GM12875 (cell line): ENCODE measurements around the gene CNTN4.

ENCODE experiments used
- H3K4me3 ChIP-seq: one replicate; pipeline ENCODE4 v1.5.1; 2011; ENCODE audit warnings: low read depth, low read length, control low read depth
- CTCF ChIP-seq: IDR thresholded peaks from 2 replicates; pipeline ENCODE4 v1.5.1; 2011; ENCODE audit warnings: low read depth, mild to moderate bottlenecking, control low read depth, inconsistent platforms, low read length, moderate library complexity, borderline replicate concordance; ENCODE audit not compliant: insufficient read depth

The CNTN4 gene

GRCh38 chr3:2250783-2251182 is 152.1 kb downstream of the CNTN4 start:
- H3K4me3 ChIP-seq, result no peak overlapping the region
- no peak for TF ChIP-seq CTCF

GRCh38 chr3:2261747-2262146 is 163.1 kb downstream of the CNTN4 start:
- no peak overlapping the region for H3K4me3 ChIP-seq
- no peak for TF ChIP-seq CTCF

GRCh38 chr3:2262204-2262603 is 163.5 kb downstream of the CNTN4 start:
- no peak overlapping the region for H3K4me3 ChIP-seq
- TF ChIP-seq CTCF, result no peak

GRCh38 chr3:2266606-2267005 is 167.9 kb downstream of the CNTN4 start:
- H3K4me3 ChIP-seq, result no peak overlapping the region
- no peak for TF ChIP-seq CTCF

GRCh38 chr3:2268779-2269178 is 170.1 kb downstream of the CNTN4 start:
- TF ChIP-seq CTCF, result no peak

GRCh38 chr3:2274526-2274925 is 175.9 kb downstream of the CNTN4 start:
- H3K4me3 ChIP-seq, result no peak overlapping the region
- no peak for TF ChIP-seq CTCF

More at GRCh38 chr3:2268779-2269178, 170.1 kb downstream of the CNTN4 start:
- no peak overlapping the region for H3K4me3 ChIP-seq

GRCh38 chr3:2283818-2284217 is 185.2 kb downstream of the CNTN4 start:
- no peak overlapping the region for H3K4me3 ChIP-seq
- TF ChIP-seq CTCF, result no peak
